Cerebellar nuclear complex (tissue), 1 donor: ENCODE measurements around the gene PPFIA1.

Source experiments
- DNase-seq, 2 experiments: peaks; one replicate each; lab custom pipeline; 2025; lab: John Stamatoyannopoulos, UW

PPFIA1 gene

GRCh38 chr11:70415642-70416395 is 145.3 kb downstream of the PPFIA1 start:
- no peak for DNase-seq

GRCh38 chr11:70416881-70417280 is 146.4 kb downstream of the PPFIA1 start:
- DNase-seq = no peak

- no peak for DNase-seq
These were observed 147.6 kb downstream of the PPFIA1 start for GRCh38 chr11:70418130-70418529.

DNA sequence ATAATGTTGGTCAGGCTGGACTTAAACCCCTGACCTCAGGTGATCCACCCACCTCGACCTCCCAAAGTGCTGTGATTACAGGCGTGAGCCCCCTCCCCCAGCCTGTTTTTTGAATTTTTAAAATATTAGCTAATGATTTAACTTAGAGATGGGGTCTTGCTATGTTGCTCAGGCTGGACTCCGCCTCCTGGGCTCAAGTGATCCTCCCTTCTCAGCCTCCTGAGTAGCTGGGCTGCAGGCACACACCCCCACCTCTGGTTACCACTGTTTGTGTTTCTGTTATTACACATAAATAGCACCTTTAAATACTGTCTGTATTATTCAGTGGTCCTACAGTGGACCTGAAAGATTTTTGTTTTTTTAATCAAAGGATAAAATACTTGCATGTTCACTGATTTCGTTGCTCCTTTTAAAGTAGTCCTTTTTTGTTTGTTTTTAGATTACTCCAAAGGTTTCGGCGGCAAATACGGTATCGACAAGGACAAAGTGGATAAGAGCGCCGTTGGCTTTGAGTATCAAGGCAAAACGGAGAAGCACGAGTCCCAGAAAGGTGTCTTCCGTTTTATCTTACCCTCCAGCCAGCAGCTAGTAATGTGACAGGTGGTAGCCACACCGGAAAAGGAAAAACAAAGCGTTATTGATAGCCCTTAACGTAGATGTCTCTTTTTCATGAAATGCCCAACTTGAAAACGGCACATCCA is 149.0 kb downstream of the PPFIA1 start:
- DNase-seq = no peak

GRCh38 chr11:70420008-70420464 is 149.5 kb downstream of the PPFIA1 start:
- DNase-seq = no peak

- no peak for DNase-seq
These were observed 150.0 kb downstream of the PPFIA1 start for GRCh38 chr11:70420496-70420895.

GRCh38 chr11:70421123-70421522 is 150.6 kb downstream of the PPFIA1 start:
- no peak for DNase-seq

DNA sequence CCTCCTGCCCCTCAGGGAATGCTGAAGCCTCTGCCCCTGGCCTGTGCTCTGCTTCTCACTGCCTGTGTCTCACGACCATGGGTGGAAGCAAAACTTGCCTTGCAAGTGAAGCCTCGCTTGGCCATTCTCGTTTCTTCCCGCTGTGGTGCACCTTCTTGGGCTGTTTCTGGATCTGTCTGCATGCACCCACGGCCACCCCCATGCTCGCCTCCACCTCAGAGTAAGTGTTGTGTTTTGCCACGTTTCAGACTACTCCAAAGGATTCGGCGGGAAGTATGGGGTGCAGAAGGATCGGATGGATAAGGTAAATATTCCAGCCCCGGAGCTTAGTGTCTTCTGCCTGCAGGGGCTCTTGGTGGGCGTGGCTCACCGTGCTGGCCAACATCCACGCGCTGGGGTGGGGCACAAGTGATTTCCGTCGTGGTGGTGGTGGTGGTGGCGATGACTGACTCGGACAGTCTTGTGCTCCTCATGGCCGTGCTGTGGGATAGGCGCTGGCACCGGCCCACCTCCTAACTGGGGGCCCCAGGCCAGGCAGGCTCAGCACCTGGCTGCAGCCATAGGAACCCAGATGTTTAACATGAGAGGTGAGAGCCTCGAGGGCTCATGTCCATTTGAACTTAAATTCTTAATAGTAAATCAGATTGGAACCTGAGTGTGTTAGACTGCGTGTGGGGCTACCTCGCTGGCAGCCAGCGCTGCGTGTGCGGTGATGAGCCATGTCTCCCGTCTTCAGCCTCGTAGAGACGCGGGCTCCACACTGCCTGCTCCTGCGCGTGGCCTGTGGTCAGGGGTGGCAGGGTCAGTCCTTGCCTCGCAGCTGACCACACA is 152.4 kb downstream of the PPFIA1 start:
- DNase-seq = no peak

- no peak for DNase-seq
These were observed 153.3 kb downstream of the PPFIA1 start for GRCh38 chr11:70423523-70424505.

DNA sequence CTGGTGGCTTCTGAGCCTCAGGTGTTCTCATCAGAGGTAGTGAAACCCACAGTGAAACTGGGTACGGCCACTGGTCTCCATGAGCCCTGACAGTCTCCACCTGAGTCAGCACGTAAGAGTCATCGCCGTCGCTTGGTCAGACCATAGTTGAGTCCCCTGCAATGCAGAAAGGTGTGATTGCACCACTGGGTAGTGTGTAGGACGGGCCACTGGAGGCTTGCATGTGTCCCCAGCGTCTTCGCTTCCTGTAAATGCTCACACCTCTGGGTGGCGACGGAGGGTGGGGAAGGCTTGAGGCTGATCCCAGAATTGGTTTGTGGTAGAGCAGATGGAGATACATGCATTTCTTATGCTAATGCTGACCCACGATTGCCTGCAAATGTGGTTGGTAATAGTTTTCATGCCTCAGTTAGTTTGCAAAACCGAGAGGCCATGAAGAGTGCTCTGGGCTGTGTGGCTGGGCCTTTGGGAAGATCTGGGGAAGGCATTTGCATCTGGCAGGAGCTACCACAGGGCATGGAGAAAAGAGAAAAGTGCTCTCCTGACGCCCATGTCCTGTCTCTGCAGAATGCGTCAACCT is 154.4 kb downstream of the PPFIA1 start:
- no peak for DNase-seq

GRCh38 chr11:70427436-70427835 is 156.9 kb downstream of the PPFIA1 start:
- DNase-seq = no peak

- DNase-seq = no peak
These were observed 158.4 kb downstream of the PPFIA1 start for GRCh38 chr11:70428701-70429427.

DNA sequence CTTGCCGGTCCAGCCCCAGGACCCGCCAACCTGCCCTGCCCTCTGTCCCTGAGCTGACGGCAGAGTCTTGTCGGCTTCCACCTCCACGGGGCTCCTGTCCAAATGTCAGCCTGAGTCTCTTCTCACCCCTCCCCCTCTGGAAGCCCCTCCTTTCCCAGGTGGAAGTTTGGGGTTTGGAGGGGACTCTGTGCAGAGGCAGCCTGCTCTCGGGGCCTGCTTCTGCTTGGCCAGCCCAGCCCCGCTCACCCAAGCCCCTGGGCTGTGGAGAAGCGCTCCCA is 158.9 kb downstream of the PPFIA1 start:
- DNase-seq = no peak

GRCh38 chr11:70429724-70430521 is 159.4 kb downstream of the PPFIA1 start:
- no peak for DNase-seq

DNA sequence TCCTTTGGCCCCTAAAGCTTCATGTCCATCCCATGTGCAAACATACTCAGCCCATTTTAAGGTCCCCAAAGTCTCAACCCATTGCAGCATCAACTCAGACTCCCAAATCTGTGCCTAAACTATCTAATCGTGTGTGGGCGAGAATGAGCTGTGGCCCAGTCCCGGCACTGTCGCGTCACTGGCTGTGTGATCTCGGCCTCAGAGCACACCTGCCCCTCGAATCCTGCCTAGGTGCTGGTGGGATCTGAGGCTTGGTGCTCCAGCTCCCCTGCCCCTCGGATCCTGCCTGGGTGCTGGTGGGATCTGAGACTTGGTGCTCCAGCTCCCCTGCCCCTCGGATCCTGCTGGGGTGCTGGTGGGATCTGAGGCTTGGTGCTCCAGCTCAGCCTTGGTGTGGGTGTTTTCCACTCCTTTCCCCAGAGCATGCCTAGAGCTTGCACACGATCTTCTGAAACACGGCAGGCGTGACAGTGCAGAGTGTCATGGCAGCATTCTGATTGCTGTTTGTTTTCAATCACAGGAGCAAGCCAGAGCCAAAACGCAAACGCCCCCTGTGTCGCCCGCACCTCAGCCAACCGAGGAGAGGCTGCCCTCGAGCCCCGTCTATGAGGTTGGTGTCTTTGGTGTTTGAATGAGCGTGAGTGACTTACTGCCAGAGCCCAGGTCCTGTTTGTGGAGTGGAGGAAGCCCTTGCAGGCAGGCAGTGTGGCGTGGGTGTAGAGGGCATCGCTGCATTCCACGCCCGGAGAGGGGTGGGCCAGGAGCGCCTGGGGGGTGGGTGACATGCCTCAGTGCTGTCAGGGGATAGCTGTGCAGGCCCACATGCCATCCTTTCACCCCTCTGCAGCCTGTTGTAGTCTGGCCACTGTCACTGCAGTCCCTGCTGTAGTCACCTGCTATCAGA is 160.4 kb downstream of the PPFIA1 start:
- DNase-seq = no peak

DNA sequence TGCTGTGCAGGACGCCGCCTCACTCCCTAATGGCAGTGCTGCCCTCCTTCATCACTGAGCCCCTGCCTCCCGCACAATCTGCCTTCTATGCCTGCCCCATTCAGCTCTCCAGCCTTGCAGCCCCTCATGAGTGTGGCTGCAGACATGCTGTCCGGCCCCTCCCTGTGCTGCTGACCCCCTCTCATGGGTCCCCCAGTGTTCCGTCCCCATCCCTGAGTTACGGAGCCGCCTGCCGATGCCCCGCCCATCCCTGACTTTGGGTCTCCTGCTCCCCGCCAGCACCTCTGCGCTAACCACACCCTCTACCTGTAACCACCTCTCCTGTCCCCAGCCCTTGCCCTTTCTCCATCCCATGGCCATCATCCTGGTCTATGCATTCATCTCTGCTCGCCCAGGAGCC is 161.1 kb downstream of the PPFIA1 start:
- DNase-seq = no peak

GRCh38 chr11:70432065-70432464 is 161.6 kb downstream of the PPFIA1 start:
- DNase-seq = no peak

- no peak for DNase-seq
These were observed 162.1 kb downstream of the PPFIA1 start for GRCh38 chr11:70432580-70432979.

- DNase-seq = no peak
These were observed 162.5 kb downstream of the PPFIA1 start for GRCh38 chr11:70433038-70433437.
